GM18502 (cell line): ENCODE data around the gene MYRF.

Experiments
- ATAC-seq: cut with Tn5 transposase; IDR thresholded peaks from one replicate; pipeline ENCODE4 v1.9.1; 2021; ENCODE audit warnings: mild to moderate bottlenecking; ENCODE audit not compliant: unreplicated experiment, poor library complexity

MYRF gene

DNA sequence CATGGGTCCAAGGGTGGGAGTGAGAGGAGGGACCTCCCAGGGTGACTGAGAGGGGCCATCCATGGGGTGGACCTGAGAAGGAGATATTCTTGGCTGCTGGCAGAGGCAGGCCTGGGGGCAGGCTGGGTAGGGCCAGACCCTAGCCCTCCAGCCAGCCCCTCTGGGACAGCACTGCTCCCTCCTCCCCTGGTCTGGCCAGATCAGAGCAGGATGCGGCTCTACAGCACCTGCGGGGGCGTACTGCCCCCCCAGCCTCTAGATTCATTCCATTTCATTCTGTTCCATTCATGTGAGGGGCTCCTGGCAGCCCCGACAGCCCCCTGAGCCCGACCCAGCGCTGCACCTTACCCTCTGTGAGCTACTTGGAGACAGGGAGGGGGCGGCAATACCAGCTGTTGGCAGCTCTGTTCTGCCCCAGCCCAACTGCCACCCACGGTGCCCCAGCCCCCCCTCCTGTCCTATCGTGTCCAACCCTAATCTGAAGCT lies 34.3 kb upstream of the MYRF start:
- no peak for ATAC-seq

DNA sequence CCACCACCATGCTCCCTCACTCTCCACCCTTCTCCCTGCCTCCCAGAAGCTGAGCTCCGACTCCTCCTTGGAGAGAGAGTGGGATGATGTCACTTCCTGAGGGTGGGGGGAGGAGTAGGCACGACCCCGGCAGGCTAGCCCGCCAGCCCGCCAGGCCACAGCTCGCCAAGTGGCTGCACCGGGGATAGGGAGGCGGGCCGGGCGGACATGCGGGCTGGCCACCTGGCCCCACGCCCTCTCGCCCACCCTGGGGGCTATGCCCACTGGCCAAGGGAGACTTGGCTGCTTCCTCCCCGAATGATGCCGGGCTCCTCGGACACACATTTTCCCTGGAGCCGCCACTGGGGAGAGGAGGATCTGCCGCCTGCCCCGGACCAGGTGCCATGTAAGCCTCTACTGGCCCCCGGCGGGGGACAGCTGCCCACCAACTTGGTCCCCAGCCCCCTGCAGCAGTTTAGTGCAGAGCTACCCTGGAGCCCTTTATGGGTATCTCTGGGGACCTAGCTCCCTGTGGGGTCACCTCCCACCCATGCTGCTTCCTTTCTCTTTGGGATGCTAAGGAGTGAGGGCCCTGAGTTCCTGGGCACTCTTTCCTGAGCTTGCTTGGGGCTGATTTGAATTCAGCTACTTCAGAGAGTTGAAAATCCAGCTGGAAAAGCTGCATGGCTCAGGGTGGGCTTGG lies 33.7 kb upstream of the MYRF start:
- ATAC-seq = no peak

DNA sequence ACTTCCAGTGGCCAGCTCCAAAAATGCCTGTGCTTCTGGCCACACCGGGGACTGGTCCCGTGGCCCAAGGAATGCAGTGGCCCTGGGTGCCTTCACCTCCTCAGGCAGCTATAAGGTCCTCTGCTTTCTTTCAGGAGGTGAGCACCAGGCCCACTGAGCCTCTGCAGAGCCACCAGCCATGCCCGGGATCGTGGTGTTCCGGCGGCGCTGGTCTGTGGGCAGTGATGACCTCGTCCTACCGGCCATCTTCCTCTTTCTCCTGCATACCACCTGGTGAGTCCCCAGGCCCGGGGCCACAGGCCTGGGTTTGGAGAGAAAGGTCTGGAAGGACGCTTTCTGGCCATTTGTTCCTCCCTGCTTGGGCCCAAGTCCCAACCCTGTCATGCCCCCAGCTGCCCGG lies 32.5 kb upstream of the MYRF start:
- ATAC-seq = no peak

DNA sequence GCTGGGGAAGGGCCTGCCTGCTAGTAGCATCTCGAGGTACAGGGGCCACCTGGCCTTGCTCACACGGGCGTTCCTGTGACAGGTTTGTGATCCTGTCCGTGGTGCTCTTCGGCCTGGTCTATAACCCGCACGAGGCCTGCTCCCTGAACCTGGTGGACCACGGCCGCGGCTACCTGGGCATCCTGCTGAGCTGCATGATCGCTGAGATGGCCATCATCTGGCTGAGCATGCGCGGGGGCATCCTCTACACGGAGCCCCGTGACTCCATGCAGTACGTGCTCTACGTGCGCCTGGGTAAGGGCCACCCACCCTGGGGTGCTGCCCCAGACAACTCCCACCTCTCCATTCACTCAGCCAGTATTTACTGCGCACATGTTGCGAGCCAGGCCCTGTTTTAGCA lies 31.8 kb upstream of the MYRF start:
- ATAC-seq = no peak

DNA sequence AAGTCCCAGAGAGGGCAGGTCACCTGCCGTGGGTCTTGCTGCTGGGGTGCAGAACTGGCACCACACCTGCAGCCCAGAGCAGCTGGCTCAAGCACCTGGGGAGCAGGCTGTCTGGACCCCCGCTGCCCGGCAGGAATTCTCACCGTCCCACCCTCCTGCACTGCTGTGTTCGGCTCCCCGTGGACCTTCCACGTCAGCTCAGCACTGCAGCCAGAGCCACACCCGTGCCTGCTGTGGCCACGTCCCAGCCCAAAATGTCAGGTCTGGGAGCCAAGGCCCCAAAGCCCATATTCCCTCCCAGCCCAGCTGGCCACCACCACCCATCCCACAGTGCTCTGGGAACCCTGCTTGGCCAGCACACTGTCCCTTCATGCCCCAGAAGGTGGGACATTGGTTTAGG lies 28.0 kb upstream of the MYRF start:
- no peak for ATAC-seq

GRCh38 chr11:61725781-61726231 lies 26.6 kb upstream of the MYRF start:
- no peak for ATAC-seq

GRCh38 chr11:61726775-61727174 lies 25.7 kb upstream of the MYRF start:
- ATAC-seq = no peak

DNA sequence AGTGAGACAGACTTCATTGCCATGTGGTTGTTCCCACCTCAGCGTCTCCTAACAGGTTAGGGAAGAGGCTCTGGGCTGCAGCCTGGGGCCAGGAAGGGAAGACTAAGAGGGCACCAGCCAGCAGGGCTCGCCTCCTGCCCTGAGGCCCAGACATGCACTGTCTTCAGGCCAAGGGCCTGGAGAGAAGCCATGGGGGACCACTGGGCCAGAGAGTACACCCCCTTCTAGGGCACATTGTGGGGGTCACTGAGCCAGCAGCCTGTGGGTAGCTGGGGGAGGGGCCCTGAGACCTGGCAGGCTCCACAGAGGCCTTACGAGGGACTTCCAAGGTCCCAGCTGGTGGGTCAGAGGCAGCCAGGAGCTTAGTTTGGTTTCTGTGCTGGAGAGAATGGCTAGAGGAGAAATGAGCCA lies 25.0 kb upstream of the MYRF start:
- no peak for ATAC-seq

DNA sequence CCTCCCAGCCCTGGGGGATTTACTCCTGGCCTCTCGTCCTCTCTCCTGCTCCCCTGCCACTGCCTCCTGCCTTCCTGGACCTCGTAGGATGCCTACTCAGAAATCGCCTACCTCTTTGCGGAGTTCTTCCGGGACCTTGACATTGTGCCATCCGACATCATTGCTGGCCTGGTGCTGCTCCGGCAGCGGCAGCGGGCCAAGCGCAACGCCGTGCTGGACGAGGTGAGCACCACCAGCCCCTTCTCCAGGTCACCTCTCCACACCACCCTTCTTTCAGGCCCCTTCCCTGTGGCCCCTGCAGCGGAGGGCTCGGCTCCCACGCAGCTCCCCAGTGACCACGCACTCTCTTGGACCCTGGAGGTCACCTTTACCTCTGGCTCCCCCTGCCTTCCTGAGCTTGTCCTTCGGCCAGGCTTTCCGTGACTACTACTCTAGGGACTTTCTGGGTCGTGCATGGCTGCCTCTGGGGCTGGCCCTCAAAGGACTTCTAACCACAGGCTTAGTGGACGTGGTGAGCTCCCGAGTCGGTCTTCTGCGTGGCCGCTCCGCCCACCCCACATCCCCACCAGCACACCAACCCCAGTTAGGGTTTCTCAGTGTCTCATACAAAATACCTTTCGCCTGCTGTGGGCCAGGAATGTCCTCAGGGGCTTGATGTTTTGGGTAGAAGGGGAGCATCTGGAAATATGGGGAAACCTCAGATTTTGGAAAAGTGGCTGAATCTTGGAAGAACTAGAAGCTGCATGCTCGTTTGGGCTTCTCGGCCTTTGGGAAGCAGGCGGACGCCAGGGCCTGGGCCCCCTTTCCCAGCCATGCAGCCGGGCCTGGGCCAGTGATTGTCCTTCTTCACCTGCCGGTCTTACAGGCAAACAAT lies 24.1 kb upstream of the MYRF start:
- no peak for ATAC-seq

GRCh38 chr11:61728940-61729219 lies 23.6 kb upstream of the MYRF start:
- ATAC-seq = no peak

DNA sequence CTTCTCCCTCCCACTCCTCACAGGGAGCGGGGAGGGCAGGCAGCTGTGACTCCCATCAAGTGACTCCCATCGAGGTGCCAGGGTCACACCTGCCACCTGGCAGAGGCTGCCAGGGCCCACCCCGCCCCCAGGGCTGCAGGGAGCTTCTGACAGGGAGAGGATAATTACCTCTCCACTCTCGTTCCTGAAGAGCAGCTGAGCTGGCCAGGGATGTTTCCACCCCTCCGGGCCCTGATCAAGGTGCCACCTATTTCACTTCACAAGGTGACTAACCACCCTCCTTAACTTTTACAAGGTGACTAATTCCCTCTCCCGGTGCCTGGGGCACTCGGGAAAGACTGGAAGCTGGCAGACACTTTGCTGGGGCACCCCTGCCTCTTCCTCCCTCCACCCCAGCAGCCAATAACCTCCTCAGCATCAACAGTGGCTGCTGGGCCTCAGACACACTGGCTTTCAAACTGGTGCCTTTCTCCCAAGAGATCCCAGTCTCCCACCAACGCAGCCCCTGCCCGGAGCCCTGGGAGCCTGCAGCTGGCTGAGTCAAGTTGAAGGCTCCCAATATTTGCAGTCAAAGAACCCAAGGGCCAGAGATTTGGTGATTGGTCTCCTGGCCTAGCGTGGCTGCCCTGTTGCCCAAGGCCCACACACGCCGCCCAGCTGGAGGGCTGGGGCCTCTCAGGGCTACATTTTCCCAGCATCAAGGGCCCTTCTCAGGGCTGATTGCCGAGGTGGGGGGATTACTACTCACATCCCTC lies 22.0 kb upstream of the MYRF start:
- no peak for ATAC-seq

DNA sequence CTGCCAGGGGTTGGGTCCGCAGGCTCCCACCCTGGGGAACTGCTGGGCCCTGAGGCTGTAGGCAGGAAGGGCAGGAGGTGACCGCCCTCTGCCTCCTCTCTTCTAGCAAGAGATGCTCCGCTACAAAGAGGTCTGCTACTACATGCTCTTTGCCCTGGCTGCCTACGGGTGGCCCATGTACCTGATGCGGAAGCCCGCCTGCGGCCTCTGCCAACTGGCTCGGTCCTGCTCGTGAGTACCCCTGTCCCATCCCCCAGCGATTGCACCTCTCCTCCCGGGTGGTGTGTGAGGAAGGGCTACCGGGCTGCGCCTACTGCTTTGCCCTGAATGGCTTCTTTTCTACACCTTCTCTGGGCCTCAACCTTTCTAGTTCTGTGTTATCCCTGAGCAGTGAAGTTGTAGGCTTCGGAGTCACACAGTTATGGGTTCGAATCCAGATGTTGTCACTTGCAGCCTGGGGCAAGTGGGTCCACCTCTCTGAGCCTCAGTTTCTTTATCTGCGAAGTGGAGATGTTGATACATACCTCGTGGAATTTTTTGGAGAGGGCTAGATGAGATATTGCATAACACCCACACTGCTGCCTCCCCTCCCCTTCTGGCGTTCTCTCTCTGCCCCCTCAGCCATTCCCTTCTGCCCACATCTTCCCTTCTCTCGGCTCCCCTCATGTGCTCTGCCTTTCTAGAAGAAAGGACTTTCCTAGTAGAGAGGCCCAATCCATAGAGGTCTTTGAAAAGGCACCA lies 21.1 kb upstream of the MYRF start:
- ATAC-seq = no peak

DNA sequence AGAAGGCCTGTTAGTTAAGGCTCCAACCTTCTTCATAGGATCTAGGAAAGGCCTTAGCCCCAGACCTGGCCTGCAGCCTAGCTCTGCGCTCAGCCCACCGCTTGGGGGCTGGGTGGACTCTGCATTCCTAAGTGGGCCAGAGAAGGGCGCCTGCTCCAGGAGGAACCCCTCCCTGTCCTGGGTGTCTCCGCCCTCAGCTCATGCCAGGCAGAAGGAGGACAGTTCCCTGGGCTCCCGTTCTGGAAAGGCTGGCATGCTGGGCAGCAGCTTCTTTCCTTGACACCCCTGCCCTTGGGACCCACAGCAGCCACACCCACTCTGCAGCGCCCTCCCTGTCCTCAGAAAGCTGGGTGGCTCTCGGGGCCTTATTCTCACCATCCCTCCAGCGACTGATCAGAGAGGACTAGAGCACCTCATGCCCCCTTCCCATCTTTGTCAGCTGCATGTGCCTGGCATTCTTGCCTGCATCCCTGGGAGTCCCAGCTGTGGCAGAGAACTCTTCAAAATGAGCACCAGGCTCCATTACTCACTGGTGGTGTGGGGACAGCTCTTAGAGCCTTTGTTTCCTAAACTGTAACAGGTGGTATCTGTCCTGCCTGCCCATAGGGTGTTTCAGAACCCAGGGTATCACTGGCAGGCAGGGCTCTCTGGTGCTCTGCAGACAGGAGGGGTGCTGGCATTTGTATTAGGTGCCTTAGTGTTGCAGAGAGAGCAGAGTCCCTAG lies 20.3 kb upstream of the MYRF start:
- no peak for ATAC-seq

DNA sequence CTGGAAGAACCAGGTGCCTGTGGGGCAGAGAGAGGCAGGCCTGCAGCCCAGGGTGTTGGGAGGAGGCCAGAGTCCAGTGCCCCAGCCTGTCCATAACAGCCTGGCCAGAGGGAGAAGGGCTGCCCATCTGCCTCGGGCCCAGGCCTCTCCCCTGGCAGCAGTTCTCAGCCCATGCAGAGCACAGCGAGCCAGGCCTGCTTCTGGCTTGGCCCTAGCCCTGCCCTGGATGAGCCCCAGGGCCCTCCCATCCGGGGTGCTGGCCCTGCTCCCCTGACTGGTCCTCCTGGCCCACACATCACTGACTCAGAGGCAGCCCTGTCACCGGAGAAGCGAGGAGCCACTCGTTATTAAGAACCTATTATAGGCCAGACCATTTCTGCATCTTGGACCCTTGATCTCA lies 19.7 kb upstream of the MYRF start:
- ATAC-seq = no peak

GRCh38 chr11:61733120-61733978 lies 19.1 kb upstream of the MYRF start:
- ATAC-seq = peak; percentile 75

GRCh38 chr11:61734767-61735166 lies 17.7 kb upstream of the MYRF start:
- ATAC-seq = no peak

GRCh38 chr11:61735391-61735790 lies 17.0 kb upstream of the MYRF start:
- ATAC-seq = no peak

- no peak for ATAC-seq
These were observed 16.1 kb upstream of the MYRF start for GRCh38 chr11:61736310-61736709.

DNA sequence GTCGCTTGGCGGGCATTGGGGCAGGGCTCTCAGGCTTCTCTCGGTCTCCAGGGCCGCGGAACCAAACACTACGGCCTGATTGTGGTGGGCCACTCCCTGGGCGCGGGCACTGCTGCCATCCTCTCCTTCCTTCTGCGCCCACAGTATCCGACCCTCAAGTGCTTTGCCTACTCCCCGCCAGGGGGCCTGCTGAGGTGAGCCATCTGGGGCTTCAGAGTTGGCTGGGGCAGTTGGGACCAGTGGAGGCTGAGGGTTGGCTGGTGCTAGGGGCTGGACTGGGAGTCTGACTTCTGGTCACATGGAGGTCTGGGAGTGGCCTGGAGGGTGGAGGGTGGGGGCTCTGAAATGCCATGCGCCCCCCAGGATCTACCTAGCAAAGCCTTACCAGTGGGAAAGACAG lies 15.3 kb upstream of the MYRF start:
- no peak for ATAC-seq
